ENCODE data around the gene INPP4A.

The INPP4A gene

DNA sequence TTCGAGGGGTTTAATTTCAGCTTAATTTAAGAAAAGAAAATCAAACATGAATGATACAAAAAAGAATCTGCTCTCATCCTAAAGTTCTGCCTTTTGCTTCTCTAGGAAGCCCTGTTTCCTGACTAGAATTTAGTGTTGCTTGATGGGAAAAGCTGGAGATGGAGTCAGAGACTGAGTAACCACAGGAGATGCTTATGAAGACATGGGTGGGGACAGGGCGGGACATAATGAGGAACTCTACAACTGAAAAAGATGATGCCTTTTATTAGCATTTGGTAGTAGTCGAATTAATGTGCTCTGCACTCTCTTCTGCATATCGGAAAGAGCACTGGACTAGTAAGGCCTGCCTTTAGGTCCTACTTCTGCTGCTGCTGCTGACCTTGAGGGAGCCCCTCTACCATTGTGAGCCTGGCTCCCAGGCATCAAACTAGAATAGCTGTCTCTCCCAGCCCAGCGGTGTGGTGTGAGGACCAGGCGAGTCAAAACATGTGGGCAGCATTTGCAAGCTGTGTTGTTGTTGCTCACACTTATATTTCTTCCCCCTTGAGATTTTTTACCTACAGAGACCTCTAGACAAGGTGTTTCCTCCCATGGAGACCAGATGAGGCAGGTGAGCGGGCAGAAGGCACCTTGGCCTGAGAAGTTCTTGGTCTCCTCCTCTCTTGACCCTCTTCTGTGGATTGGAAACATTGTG is 61.5 kb downstream of the INPP4A start:
- Histone ChIP-seq H3K27me3 (replicated peaks in 2 of 5; ENCODE audit: control insufficient read depth in 4 of 5, insufficient read depth in 5 of 5, low read length in 4 of 5) (no peaks in the 10 kb centered on the region), H3K4me1 (ENCODE audit: control extremely low read depth in 1 of 4, control insufficient read depth in 4 of 4, insufficient read depth in 4 of 4, low read length in 3 of 4) (peaks cover 14 to 60% (median 40%) of the 10 kb centered on the region in 4 experiments), H3K9me3 (ENCODE audit: control extremely low read depth in 1 of 5, control insufficient read depth in 4 of 5, insufficient read depth in 2 of 5, low read depth in 1 of 5, low read length in 4 of 5) (no peaks in the 10 kb centered on the region), H3K27ac (ENCODE audit: insufficient read depth in 1 of 2, low read depth in 1 of 2, low read length in 2 of 2, poor library complexity in 1 of 2, severe bottlenecking in 2 of 2) (peak overlapping the region in 1 of 2 experiments; percentile 57), H3K36me3 (ENCODE audit: control insufficient read depth in 4 of 4, insufficient read depth in 4 of 4, low read length in 3 of 4) (peaks cover 0 to 12% (median 0%) of the 10 kb centered on the region in 4 experiments), H3K4me3 (ENCODE audit: control insufficient read depth in 1 of 7, extremely low read depth in 1 of 7, insufficient read depth in 4 of 7, low read depth in 2 of 7, low read length in 6 of 7) (peak overlapping the region in 1 of 7 experiments; percentile 2)
- WGBS (ENCODE audit: insufficient coverage), result 87% methylated on average over 6 of the region's 7 CpGs
- peak in 2 of 3 donors; percentile 16 to 24 for DNase-seq
- CTCF ChIA-PET, result interaction anchor here (0.6 to 3.1 kb wide), 6 partner anchors 9 to 38 kb away, joined by 3 to 19 read pairs (median 4); no protein-coding TSS in a partner anchor
- POLR2A ChIA-PET, result no interaction called here

DNA sequence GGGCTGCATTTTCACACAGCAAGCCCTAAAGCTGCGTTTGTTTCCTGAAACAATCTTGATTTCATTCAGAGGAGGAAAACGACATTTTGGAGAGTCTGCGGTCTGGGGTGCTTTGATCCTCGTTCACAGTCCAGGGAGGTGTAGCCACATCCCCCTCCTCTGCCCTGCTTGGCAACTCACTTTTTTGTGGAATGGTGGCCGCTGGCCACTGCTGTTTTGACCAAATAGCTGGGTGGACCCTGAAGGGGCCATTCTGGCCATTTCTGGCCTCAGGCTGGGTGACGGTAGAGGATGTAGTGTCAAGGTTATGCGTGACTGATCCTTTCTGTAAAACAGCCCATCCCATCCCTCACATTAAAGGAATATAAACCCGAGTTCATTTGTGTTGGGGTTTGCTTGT is 62.2 kb downstream of the INPP4A start:
- ChIA-PET CTCF (interaction anchor here (1.1 to 1.9 kb wide), 5 partner anchors 10 to 38 kb away, joined by 3 to 7 read pairs (median 3); no protein-coding TSS in a partner anchor), POLR2A (no interaction called here)
- Histone ChIP-seq H3K27me3 (replicated peaks in 2 of 5; ENCODE audit: control insufficient read depth in 4 of 5, insufficient read depth in 5 of 5, low read length in 4 of 5) (no peaks in the 10 kb centered on the region), H3K4me3 (ENCODE audit: control insufficient read depth in 1 of 7, extremely low read depth in 1 of 7, insufficient read depth in 4 of 7, low read depth in 2 of 7, low read length in 6 of 7) (no peak overlapping the region), H3K4me1 (ENCODE audit: control extremely low read depth in 1 of 4, control insufficient read depth in 4 of 4, insufficient read depth in 4 of 4, low read length in 3 of 4) (peaks cover 14 to 60% (median 40%) of the 10 kb centered on the region in 4 experiments), H3K27ac (ENCODE audit: insufficient read depth in 1 of 2, low read depth in 1 of 2, low read length in 2 of 2, poor library complexity in 1 of 2, severe bottlenecking in 2 of 2) (no peak overlapping the region), H3K9me3 (ENCODE audit: control extremely low read depth in 1 of 5, control insufficient read depth in 4 of 5, insufficient read depth in 2 of 5, low read depth in 1 of 5, low read length in 4 of 5) (no peaks in the 10 kb centered on the region), H3K36me3 (ENCODE audit: control insufficient read depth in 4 of 4, insufficient read depth in 4 of 4, low read length in 3 of 4) (peaks cover 0 to 14% (median 0%) of the 10 kb centered on the region in 4 experiments)
- WGBS (ENCODE audit: insufficient coverage), result 93% methylated on average over 4 of the region's 8 CpGs
- no peak for DNase-seq

DNA sequence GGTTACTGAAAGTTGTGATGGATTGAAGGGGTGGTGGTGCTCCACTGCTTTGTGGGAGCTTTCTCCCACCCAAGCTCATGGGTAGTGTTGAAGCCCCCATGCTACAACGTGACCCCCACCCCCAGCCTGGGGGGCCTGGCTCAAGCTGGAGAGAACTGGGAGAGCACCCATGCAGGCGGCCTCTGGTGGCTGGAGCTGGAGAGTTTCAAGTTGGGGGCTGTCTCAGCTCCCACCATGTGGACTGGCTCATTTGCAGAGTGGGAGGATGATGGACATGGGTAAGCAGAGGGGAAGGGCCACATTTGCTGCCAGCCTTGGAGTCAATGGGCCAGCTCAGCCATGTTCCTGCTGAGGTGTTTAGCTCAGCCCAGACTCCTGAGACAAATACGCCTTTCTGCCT is 62.8 kb downstream of the INPP4A start:
- 100% methylated on average over 1 of the region's 3 CpGs for WGBS (ENCODE audit: insufficient coverage)
- CTCF ChIA-PET, result interaction anchor here (0.7 to 1.9 kb wide), 6 partner anchors 11 to 95 kb away, joined by 3 to 7 read pairs (median 3); no protein-coding TSS in a partner anchor

DNA sequence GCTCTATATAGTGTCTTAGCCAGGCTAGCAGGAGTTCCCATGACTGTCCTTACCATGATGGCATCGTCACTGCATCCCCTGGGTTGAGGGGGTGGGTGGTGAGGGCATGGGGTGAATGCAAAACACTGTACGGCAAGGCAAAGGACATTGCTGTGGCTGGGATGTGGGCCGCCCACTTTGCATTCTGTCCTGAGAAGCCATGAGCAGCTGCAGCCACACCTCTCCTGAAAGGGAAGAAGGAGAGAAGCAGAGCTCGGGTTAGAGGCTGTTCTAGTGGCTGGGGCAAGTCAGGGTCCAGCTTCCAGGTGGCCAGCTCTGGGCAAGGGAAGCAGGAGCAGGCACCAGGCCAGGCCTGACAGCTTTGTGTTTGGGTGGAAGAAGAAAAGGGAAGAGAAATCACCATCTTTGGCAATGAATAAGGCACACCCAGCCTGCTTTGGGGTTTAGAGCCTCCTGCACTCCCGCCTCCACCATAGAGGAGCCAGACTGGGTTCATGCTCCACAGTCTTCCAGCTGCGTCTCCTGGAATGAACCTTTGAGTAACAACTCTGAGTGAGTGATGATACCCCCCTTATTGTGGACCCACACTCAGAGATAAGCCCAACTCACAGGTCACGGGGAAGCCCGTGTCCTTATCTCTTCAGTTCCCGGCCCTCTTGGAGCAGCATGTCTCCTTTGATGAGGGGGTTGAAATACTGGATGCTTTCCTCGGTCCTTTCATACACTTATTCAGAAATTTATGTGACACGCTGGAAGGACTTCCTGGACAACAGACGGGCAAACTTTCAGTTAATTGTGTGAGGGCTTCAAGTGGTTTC is 63.4 kb downstream of the INPP4A start:
- Histone ChIP-seq H3K27ac (ENCODE audit: insufficient read depth in 1 of 2, low read depth in 1 of 2, low read length in 2 of 2, poor library complexity in 1 of 2, severe bottlenecking in 2 of 2) (peak overlapping the region in 1 of 2 experiments; percentile 56), H3K4me3 (ENCODE audit: control insufficient read depth in 1 of 7, extremely low read depth in 1 of 7, insufficient read depth in 4 of 7, low read depth in 2 of 7, low read length in 6 of 7) (no peak overlapping the region), H3K4me1 (ENCODE audit: control extremely low read depth in 1 of 4, control insufficient read depth in 4 of 4, insufficient read depth in 4 of 4, low read length in 3 of 4) (peaks cover 14 to 62% (median 40%) of the 10 kb centered on the region in 4 experiments), H3K27me3 (replicated peaks in 2 of 5; ENCODE audit: control insufficient read depth in 4 of 5, insufficient read depth in 5 of 5, low read length in 4 of 5) (no peaks in the 10 kb centered on the region), H3K9me3 (ENCODE audit: control extremely low read depth in 1 of 5, control insufficient read depth in 4 of 5, insufficient read depth in 2 of 5, low read depth in 1 of 5, low read length in 4 of 5) (no peaks in the 10 kb centered on the region), H3K36me3 (ENCODE audit: control insufficient read depth in 4 of 4, insufficient read depth in 4 of 4, low read length in 3 of 4) (peaks cover 0 to 14% (median 0%) of the 10 kb centered on the region in 4 experiments)
- WGBS (ENCODE audit: insufficient coverage), result 94% methylated on average over 6 of the region's 12 CpGs
- ChIA-PET POLR2A (no interaction called here), CTCF (interaction anchor here (0.7 to 1.9 kb wide), 6 partner anchors 11 to 96 kb away, joined by 3 to 7 read pairs (median 3); no protein-coding TSS in a partner anchor)
- peak in 1 of 3 donors; percentile 26 for DNase-seq

More for the DNA sequence above, 62.8 kb downstream of the INPP4A start:
- Histone ChIP-seq H3K4me3 (ENCODE audit: control insufficient read depth in 1 of 7, extremely low read depth in 1 of 7, insufficient read depth in 4 of 7, low read depth in 2 of 7, low read length in 6 of 7) (no peak overlapping the region), H3K36me3 (ENCODE audit: control insufficient read depth in 4 of 4, insufficient read depth in 4 of 4, low read length in 3 of 4) (peaks cover 0 to 14% (median 0%) of the 10 kb centered on the region in 4 experiments), H3K4me1 (ENCODE audit: control extremely low read depth in 1 of 4, control insufficient read depth in 4 of 4, insufficient read depth in 4 of 4, low read length in 3 of 4) (peaks cover 14 to 60% (median 40%) of the 10 kb centered on the region in 4 experiments), H3K9me3 (ENCODE audit: control extremely low read depth in 1 of 5, control insufficient read depth in 4 of 5, insufficient read depth in 2 of 5, low read depth in 1 of 5, low read length in 4 of 5) (no peaks in the 10 kb centered on the region), H3K27ac (ENCODE audit: insufficient read depth in 1 of 2, low read depth in 1 of 2, low read length in 2 of 2, poor library complexity in 1 of 2, severe bottlenecking in 2 of 2) (no peak overlapping the region), H3K27me3 (replicated peaks in 2 of 5; ENCODE audit: control insufficient read depth in 4 of 5, insufficient read depth in 5 of 5, low read length in 4 of 5) (no peaks in the 10 kb centered on the region)
- POLR2A ChIA-PET, result no interaction called here
- no peak for DNase-seq

DNA sequence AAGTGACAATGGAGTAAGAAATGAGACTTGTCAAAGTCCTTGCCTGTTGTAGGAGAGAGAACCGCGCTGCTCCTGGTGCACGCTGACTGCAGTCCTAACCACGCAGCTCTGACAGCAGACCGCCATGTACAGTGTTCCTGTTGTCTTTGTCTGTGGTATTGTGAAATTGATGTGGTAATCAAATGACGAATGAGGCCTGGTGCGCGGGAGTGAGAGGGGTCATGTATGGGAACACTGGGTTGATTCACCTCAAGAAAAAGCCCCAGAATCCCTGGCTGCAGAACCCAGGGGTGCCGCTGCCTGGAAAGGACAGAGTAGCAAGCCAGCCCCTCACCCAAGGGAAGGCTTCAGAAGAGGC is 64.0 kb downstream of the INPP4A start:
- WGBS (ENCODE audit: insufficient coverage), result 73% methylated on average over 5 of the region's 9 CpGs
- H3K27ac ChIP-seq (ENCODE audit: insufficient read depth in 1 of 2, low read depth in 1 of 2, low read length in 2 of 2, poor library complexity in 1 of 2, severe bottlenecking in 2 of 2), result peak overlapping the region in 1 of 2 experiments; percentile 56
- peaks cover 14 to 65% (median 38%) of the 10 kb centered on the region in 4 experiments for H3K4me1 ChIP-seq (ENCODE audit: control extremely low read depth in 1 of 4, control insufficient read depth in 4 of 4, insufficient read depth in 4 of 4, low read length in 3 of 4)
- H3K9me3 ChIP-seq (ENCODE audit: control extremely low read depth in 1 of 5, control insufficient read depth in 4 of 5, insufficient read depth in 2 of 5, low read depth in 1 of 5, low read length in 4 of 5), result no peaks in the 10 kb centered on the region
- DNase-seq, result peak; percentile 45 to 76 (median 73)
- peaks cover 0 to 9% (median 1%) of the 10 kb centered on the region in 4 experiments for H3K36me3 ChIP-seq (ENCODE audit: control insufficient read depth in 4 of 4, insufficient read depth in 4 of 4, low read length in 3 of 4)
- CTCF ChIA-PET, result no interaction called here
- H3K27me3 ChIP-seq (replicated peaks in 2 of 5; ENCODE audit: control insufficient read depth in 4 of 5, insufficient read depth in 5 of 5, low read length in 4 of 5), result no peaks in the 10 kb centered on the region
- peak overlapping the region in 1 of 7 experiments; percentile 11 for H3K4me3 ChIP-seq (ENCODE audit: control insufficient read depth in 1 of 7, extremely low read depth in 1 of 7, insufficient read depth in 4 of 7, low read depth in 2 of 7, low read length in 6 of 7)
- POLR2A ChIA-PET, result no interaction called here

DNA sequence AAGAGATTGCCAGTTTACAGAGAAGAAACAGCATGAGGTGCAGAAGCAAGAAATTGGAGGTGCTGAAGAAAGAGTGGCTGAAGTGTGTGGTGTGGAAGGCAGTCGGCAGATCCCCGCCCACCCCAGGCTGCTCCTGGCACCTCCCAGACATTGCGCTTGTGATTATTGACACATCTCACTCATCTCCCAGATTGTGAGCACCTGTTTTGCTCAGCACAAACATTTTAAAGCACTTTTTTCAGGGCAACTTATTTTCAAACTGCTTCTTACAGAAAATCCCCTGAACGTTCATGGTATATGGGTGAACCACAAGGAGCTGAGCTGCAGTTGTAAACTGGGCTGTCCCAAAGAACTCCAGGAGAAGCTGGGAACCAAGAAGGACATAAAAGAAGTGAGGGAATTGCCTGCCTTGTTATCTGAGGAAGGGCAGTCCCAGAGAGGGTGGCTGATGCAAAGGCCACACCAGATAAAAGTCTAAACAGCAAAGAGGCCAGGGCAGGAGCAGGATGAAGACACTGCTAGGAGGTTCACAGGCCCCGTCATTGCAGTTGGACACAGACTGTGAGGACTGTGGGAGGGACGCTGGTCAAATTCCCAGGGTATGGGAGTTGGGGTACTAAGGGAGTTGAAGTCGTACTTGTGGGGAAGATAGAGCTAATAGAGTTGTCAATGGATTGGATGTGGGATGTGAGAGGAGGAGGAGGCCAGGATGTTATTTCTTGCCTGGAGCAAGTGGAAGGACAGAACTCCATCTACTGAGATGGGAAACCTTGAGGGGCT is 65.1 kb downstream of the INPP4A start:
- Histone ChIP-seq H3K4me3 (ENCODE audit: control insufficient read depth in 1 of 7, extremely low read depth in 1 of 7, insufficient read depth in 4 of 7, low read depth in 2 of 7, low read length in 6 of 7) (no peak overlapping the region), H3K9me3 (ENCODE audit: control extremely low read depth in 1 of 5, control insufficient read depth in 4 of 5, insufficient read depth in 2 of 5, low read depth in 1 of 5, low read length in 4 of 5) (no peaks in the 10 kb centered on the region), H3K36me3 (ENCODE audit: control insufficient read depth in 4 of 4, insufficient read depth in 4 of 4, low read length in 3 of 4) (peaks cover 0 to 9% (median 1%) of the 10 kb centered on the region in 4 experiments), H3K27ac (ENCODE audit: insufficient read depth in 1 of 2, low read depth in 1 of 2, low read length in 2 of 2, poor library complexity in 1 of 2, severe bottlenecking in 2 of 2) (no peak overlapping the region), H3K4me1 (ENCODE audit: control extremely low read depth in 1 of 4, control insufficient read depth in 4 of 4, insufficient read depth in 4 of 4, low read length in 3 of 4) (peaks cover 9 to 62% (median 30%) of the 10 kb centered on the region in 4 experiments), H3K27me3 (replicated peaks in 2 of 5; ENCODE audit: control insufficient read depth in 4 of 5, insufficient read depth in 5 of 5, low read length in 4 of 5) (no peaks in the 10 kb centered on the region)
- ChIA-PET CTCF (no interaction called here), POLR2A (interaction anchor here (0.7 kb wide), 1 partner anchor 10 kb away, joined by 3 read pairs; no protein-coding TSS in a partner anchor)
- no peak for DNase-seq
- 100% methylated on average over 6 of the region's 7 CpGs for WGBS (ENCODE audit: insufficient coverage)
